C4-2B (cell line): ENCODE results near the gene HES6.

ENCODE experiments used
- CTCF ChIP-seq: fragments of 450-650 bp; conservative IDR thresholded peaks from 2 replicates; pipeline ENCODE4 v1.5.1; 2017; ENCODE audit warnings: mild to moderate bottlenecking
- ZFX ChIP-seq: fragments of 450-650 bp; IDR thresholded peaks from 2 replicates; pipeline ENCODE4 v1.6.1; 2017

GRCh38 chr2:238226698-238227586, 12.9 kb downstream of the HES6 start:
- no peak for TF ChIP-seq CTCF
- no peak for TF ChIP-seq ZFX
